ENCODE data around the gene DR1.

The DR1 gene

GRCh38 chr1:93411000-93411399 is 65.3 kb downstream of the DR1 start:
- TF ChIP-seq USF1 (IDR thresholded peaks at IDR 0.05) = no peak

- TF ChIP-seq TAF1 (IDR thresholded peaks at IDR 0.05; ENCODE audit: low read depth) (no peak), TEAD4 (IDR thresholded peaks at IDR 0.05) (no peak), USF1 (IDR thresholded peaks at IDR 0.05) (no peak), TCF12 (IDR thresholded peaks at IDR 0.05; ENCODE audit: low read depth) (no peak), FOXM1 (IDR thresholded peaks at IDR 0.05; ENCODE audit: borderline replicate concordance, low read depth) (no peak), CREB1 (IDR thresholded peaks at IDR 0.05; ENCODE audit: low read depth) (no peak)
Observed at GRCh38 chr1:93414749-93415148, 69.0 kb downstream of the DR1 start.

- TF ChIP-seq ZBTB7A (IDR thresholded peaks at IDR 0.05; ENCODE audit: low read depth) (no peak), USF1 (IDR thresholded peaks at IDR 0.05) (no peak), EP300 (IDR thresholded peaks at IDR 0.05; ENCODE audit: borderline replicate concordance) (no peak), EGR1 (IDR thresholded peaks at IDR 0.05) (no peak), FOXM1 (IDR thresholded peaks at IDR 0.05; ENCODE audit: borderline replicate concordance, low read depth) (no peak), MAX (IDR thresholded peaks at IDR 0.05) (no peak), TEAD4 (IDR thresholded peaks at IDR 0.05) (no peak), CEBPB (IDR thresholded peaks at IDR 0.05) (no peak), TAF1 (IDR thresholded peaks at IDR 0.05; ENCODE audit: low read depth) (no peak)
Observed at GRCh38 chr1:93415296-93415695, 69.6 kb downstream of the DR1 start.

- TF ChIP-seq EP300 (IDR thresholded peaks at IDR 0.05; ENCODE audit: borderline replicate concordance) = no peak
- TF ChIP-seq FOXM1 (IDR thresholded peaks at IDR 0.05; ENCODE audit: borderline replicate concordance, low read depth) = no peak
- no peak for TF ChIP-seq CEBPB (IDR thresholded peaks at IDR 0.05)
- TF ChIP-seq TEAD4 (IDR thresholded peaks at IDR 0.05) = no peak
- no peak for TF ChIP-seq CREB1 (IDR thresholded peaks at IDR 0.05; ENCODE audit: low read depth)
- TF ChIP-seq ZBTB7A (IDR thresholded peaks at IDR 0.05; ENCODE audit: low read depth) = no peak
- no peak for TF ChIP-seq YY1 (IDR thresholded peaks at IDR 0.05; ENCODE audit: low read depth)
- TF ChIP-seq RAD21 (IDR thresholded peaks at IDR 0.05; ENCODE audit: low read depth) = no peak
Observed at GRCh38 chr1:93416183-93416582, 70.5 kb downstream of the DR1 start.

Data from Ishikawa (cell line).